Activated T-cell treated with anti-CD3 and anti-CD28 coated beads for 1 hour (primary cell): Measurements from ENCODE around the gene DES.
A peak's percentile ranks its signal among the peaks of the same experiment; 100 is the strongest.
"Not testable (repeated sequence)": the region's sequence is repeated elsewhere in the genome, so short reads cannot be mapped to it uniquely, and the experiment has no call there.

ENCODE experiments used
- DNase-seq: peaks from one replicate; pipeline ENCODE4 v3.0.0-alpha.2; 2020; ENCODE audit warnings: low read depth

DES gene

GRCh38 chr2:219418155-219419011 lies at the start of gene DES:
TSS of gene DES (plus strand) at chr2:219418377. CDS start at chr2:219418463, 86 bp downstream.
- no peak for DNase-seq

GRCh38 chr2:219368690-219369191 lies 49.4 kb upstream of the DES start:
- DNase-seq = no peak

- no peak for DNase-seq
Observed at GRCh38 chr2:219369447-219369861, 48.7 kb upstream of the DES start.

GRCh38 chr2:219378163-219378851 lies 39.9 kb upstream of the DES start:
- DNase-seq = no peak

- no peak for DNase-seq
Observed at GRCh38 chr2:219380926-219381325, 37.3 kb upstream of the DES start.

- DNase-seq = no peak
Observed at GRCh38 chr2:219381448-219381847, 36.7 kb upstream of the DES start.

GRCh38 chr2:219384083-219384713 lies 34.0 kb upstream of the DES start:
- DNase-seq = no peak

GRCh38 chr2:219384859-219385258 lies 33.3 kb upstream of the DES start:
- no peak for DNase-seq

GRCh38 chr2:219385958-219386520 lies 32.1 kb upstream of the DES start:
- DNase-seq = no peak

- no peak for DNase-seq
Observed at GRCh38 chr2:219386532-219387280, 31.5 kb upstream of the DES start.

- peak; percentile 97 for DNase-seq
Observed at GRCh38 chr2:219387306-219388120, 30.7 kb upstream of the DES start, which contains the start of gene DNPEP. TSS of gene DNPEP (minus strand) at chr2:219387912. CDS start at chr2:219387794, 118 bp downstream.

- DNase-seq = peak; percentile 99
Observed at GRCh38 chr2:219388121-219388906, 29.9 kb upstream of the DES start.

GRCh38 chr2:219388907-219389156 lies 29.3 kb upstream of the DES start:
- no peak for DNase-seq

- no peak for DNase-seq
Observed at GRCh38 chr2:219392754-219393153, 25.4 kb upstream of the DES start.

GRCh38 chr2:219395056-219395455 lies 23.1 kb upstream of the DES start:
- DNase-seq = not testable (repeated sequence)

- no peak for DNase-seq
Observed at GRCh38 chr2:219395609-219396008, 22.6 kb upstream of the DES start.

GRCh38 chr2:219396863-219397457 lies 21.2 kb upstream of the DES start:
- no peak for DNase-seq

- DNase-seq = no peak
Observed at GRCh38 chr2:219398721-219399363, 19.3 kb upstream of the DES start.
